Umbilical cord (tissue), 2 donors: ENCODE measurements around the gene LRRC74A. TPM values are rescaled to one million over a fixed set of nuclear protein-coding genes. Genes with fewer than 3 reads are reported as not detected.

Experiments
- DNase-seq: peaks from one replicate; pipeline ENCODE4 v3.0.0-alpha.2; 2015; ENCODE audit warnings: low spot score
- total RNA-seq: library from RNA; depleted of rRNA; stranded (reverse); fragments of >200 nt; gene quantifications from one replicate; pipeline ENCODE4 v1.2.3, GENCODE V29; 2014; ENCODE audit warnings: low replicate concordance; ENCODE audit not compliant: insufficient read depth

LRRC74A gene
- total RNA-seq, 1 donor from 2014 or later = not detected

DNA sequence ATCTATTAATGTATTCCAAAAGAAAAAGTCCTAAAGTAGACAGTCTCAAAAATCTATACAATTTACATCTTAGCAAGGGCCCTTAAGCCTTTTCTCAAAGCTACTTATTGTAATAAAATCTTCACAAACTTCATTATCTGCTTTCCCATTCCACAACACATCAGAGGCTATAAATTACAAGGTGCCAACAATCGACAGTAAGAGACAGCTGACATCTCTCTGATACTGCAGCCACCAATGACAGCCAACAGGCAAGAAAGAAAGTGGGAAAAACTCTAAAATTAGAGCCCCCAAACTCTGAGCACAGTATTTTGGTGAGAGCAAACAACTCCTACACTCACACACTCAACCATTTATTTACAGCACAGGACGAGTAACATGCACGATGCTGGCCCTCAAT, 15.7 kb upstream of the LRRC74A start:
- no peak for DNase-seq

DNA sequence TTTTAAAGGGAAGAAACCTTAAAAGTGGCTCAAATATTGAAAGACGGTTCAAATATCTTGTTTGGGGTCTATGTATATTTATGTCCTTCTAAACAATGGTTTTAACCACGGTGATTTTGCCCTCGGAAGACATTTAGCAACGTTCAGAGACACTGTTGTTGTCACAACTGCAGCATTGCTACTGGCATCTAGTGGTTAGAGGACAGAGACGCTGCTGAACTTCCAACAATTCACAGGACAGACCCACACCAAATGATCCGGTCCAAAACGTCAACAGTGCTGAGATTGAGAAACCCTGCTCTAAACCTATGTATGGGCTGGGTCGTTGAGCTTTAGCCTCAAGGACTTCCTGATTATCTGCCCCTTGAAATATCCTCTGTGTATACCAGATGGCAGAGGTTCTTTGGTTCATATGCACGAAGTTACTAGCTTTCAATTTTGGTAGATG, 15.2 kb upstream of the LRRC74A start:
- peak; percentile 42 for DNase-seq

DNA sequence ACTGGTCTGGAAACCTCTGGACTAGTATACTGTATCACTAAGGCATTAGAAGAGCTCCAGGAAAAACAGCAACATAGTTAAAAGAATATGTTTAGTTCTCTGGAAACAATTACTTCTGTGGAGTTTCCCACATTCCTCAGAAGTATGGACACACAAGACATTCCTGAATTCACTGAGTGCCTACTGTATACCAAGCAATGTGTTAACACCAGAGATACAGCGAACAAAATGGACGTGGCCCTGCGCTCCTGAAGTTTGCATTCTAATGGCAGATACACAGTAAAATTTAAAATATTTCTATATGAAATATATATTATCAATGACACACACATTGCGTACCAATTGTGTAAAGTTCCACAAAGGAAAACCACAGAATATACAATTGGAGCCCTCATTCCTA, 14.6 kb upstream of the LRRC74A start:
- no peak for DNase-seq

DNA sequence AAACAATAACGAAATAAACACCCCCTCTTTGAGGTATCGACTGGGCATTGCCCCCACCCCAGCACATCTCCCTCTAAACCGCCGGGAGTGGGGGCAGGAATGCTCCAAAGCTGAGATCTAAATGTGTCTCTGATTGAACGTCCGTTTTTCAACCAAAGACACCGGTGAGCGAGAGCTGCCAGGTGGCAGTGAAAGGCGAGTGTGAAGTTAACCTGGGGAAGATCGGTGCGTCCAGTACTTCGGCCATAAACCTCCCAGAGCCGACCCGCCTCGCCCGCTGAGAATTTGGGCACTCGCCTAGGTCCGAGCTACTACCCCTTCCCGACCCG, 14.2 kb upstream of the LRRC74A start:
- peak; percentile 7 for DNase-seq

DNA sequence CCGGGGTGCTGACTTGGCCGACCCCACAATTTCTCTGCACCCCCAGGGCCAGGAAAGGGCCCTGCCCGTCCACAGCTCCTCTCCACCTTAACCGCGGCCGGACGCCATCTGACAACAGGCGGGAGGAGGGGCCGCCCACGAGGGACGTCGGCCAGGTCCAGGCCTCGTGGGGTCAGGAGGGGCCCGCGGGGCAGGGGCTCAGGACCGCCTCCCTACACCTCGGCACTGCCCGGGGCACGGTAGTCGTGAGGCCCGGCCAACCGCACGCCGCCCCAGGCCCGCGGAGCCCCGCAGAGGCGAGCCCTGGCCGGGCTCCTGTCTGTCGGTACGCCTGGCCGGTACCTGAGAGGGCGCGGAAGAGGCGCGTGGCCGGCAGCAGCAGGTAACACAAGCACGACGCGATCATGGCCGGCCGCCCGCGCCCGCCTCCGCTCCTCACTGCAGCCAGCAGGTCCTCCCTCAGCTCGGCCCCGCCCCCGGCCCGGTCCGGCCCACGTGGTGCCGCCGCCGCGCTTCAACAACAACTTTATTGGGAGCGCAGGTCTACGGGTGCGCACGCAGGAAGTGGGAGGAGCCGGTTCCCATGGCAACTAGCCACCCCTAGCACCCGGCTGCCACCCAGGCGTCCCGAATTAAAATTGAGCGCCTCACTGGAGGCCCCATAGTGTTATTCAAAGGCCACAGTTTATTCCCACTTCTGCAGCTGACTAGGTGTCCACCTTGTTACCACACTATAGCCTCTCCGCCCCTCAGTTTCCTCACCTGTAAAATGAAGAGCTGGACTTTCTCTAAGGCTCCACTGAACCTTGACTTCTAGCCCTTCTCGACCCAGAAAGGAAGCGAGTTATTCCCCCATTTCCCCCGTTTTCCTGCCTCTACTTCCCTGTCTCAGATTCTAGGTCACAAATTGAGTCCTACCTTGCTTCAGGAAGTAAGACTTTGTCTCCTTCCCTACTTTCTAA, 13.5 kb upstream of the LRRC74A start, which contains the start of gene ANGEL1:
Gene ANGEL1 (minus strand): TSS at position 461 of the 962 bp plus-strand sequence. CDS start 55 bp downstream, at position 406.
- DNase-seq = peak; percentile 95

DNA sequence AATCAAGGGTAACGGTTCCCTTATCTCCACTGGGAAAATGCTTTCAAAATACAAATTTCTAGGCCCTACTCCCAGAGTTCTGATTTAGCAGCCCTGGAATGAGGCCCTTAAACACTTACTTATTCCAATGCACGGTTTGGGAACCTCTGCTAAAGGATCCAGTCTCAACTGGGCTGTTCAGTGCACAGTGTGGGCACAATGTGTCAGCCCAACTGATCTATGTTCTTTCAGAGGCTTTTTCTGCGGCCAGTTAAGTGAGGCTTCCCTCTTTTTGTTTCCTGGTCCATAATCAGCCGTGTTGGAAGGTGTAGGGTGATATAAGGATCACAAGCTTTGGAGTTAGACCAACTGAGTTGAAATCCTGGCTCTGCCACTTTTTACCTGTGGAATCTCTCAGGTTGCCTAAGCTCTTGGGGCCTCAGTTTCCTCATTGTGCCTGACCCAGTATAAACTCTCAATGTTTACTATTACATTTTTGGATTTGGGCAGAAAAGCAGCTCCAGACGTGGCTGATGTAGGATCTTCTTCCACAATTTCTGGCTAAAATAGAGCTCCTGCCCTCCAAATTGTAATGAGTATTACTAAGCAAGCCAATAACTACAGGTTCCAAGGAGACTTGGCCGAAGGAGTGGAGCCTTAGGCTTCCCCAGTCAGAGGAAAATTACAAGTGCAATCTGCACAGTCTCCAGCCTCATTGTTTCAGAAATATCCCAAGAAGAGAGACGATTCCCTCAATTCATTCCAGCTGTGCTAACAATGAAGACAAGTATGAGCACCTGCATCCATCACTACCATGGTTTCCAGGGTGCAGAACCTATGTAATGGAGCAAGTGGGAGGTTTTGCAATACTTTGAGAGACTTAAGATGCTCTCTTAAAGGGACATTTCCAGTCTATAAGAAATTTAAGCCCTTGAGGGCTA, 11.2 kb upstream of the LRRC74A start:
- no peak for DNase-seq

DNA sequence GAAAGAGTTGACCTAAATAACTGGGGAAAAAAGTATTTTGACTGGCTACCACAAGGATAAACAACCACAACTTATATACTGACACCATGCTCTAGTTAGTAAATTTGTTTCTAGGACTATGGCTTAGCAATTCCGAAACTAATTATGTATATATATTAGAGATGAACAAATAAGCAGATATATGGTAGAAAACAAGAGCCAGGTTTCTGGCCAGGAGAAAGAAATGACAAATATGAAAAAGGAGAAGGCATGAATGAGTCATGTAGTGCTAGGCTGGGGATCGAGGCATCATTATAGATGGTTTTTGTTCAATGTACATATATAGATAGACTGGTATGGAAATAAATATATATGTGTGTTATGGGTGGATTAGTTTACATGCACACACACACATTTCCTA, 5.5 kb upstream of the LRRC74A start:
- no peak for DNase-seq

DNA sequence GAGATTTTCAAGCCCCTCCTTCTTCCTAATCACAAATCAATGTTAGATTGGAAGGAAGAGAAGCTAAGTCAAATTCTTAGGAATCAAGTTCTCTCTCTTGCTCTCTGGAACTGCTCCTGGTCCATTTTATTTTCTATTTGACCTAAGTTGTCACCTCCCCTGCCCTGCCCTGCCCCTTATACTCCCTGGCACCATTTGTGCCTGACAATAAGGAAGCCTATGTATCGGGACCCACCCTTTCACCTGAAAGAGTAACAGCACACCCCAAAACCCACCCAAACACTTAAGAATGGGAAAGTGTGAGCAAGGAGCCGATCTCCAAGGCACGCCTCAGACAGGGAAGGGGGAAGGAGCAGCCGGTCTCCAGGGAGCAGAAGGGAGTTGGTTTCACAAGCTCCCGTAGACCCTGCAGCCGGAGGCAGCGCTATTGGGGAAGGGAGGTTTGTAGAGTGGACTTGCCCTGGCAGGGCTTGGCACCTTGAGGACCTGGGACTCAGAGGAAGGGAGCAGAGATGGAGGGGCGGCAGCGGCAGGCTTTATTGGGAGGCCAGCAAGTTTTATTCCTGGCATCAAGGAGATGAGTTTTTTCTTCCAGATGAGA, 1.6 kb downstream of the LRRC74A start:
- DNase-seq = peak; percentile 8

DNA sequence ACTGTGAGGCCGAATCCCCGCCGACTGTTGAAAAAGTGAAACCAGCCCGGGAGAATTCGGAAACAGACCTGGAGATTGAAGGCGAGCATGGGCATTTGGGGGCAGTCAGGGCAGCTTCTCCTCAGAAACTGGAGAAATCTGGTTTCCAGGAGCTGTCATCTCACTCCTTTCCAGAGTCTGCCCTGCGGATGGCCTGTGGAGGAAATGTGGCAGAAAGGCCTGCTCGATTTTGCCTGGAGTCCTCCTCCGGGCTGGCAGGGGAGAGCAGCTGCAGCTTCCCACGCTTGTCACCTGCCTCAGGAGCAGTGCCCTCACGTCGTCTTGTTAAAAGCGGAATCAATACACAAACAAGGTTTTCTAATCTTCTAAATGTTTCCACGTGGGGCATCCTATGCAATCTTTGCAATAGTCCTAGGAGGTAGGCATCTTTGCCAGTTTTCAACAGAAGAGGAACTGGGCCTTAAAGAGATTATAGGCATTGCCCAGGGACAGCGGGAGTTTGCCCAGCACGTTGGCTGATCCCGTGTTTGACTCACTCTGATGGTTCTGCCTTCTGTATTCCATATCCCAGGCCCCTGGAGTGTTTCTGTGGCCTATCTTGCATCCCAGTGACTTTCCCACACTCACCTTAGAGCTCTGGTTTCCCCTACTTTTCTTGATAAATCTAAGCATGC, 2.3 kb downstream of the LRRC74A start:
- DNase-seq = peak; percentile 19

DNA sequence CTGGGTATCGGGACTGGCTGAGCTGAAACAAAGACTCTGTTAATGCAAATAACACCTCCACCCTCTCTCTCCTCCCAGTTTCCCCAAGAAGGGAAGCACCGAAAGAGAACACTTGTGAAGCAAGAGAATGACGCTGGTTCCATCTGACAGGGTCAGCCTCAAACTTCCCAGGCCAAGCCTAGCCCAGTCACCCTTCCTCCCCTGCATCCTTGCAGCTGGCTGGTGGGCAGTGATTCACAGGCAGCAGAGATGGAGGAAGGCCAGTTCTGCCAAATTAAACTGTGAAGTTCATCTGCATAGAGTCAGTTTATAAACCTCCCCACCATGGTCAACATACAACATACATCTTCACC, 2.8 kb downstream of the LRRC74A start:
- DNase-seq = no peak

DNA sequence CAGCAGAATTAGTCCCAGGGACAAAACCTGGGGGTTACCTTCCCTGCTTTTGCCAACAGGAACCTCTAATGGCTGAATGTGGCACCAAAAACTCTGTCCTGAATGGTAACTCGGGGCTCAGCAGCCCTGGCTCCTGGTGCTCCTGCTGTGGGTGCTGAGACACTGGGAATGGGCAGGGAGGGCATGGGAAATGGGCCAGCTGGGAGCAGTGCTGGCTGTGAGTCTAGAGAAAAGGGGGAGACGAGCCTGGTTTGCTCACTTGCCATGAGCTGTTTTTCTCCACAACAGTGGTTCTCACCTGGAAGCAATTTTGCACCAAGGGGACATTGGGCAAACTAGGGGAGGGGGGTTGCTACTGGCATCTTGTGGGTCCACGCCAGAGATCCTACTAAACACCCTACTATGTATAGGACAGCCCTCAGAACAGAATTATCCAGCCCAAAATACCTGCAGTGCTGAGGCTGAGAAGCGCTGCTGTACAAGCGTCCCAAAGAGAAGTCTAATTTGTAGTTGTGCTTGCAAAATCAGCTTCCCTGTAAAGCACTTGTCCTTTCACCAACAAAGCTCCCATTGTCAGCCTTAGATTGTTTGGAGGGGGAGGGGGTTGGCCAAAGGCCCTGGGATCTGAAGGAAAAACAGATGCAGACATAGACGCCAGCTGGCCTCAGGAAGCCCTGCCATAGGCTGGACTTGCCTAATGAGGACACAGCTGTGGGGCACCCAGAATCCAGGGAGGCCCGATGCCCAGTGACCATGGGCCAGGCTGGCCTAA, 3.6 kb downstream of the LRRC74A start:
- no peak for DNase-seq

DNA sequence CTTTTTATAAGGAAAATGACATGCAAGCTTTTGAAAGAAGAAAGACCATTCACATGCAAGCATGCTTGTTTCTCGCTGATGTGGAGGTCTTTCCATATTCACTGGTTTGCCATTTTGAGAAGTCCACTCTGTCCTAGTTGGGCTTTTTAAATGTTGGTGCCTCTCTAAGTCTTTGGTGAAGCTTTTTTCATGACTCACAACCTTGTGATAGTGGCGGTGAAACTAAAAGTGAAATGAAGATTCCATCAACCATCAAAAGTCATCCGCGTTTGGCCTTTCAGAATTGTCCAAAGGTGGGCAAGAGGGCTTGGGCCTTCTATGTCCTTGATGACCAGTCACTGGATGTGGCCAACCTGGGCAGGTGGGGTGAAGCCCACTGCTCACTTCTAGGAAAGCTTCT, 4.3 kb downstream of the LRRC74A start:
- no peak for DNase-seq

DNA sequence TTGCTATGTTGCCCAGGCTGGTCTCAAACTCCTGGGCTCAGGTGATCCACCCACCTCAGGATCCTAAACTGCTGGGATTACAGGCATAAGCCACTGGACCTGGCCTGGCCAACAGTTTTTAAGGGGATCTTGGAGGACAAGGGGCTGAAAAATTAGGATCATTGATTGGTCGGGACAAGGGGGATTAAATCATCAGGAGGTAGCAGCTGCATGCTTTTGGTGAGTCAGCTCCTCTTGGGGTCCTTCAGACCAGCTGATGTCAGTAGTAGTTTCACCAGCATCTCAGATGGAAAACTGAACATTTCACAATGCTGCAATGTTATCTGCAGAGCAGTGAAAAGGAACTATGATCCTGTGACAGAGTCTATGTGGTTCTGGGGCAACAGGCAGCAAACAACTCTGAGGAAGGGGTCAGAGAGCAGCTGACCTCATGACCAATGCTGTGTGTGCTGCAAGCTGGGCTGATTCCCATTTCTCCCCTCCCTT, 6.3 kb downstream of the LRRC74A start:
- peak; percentile 15 for DNase-seq

DNA sequence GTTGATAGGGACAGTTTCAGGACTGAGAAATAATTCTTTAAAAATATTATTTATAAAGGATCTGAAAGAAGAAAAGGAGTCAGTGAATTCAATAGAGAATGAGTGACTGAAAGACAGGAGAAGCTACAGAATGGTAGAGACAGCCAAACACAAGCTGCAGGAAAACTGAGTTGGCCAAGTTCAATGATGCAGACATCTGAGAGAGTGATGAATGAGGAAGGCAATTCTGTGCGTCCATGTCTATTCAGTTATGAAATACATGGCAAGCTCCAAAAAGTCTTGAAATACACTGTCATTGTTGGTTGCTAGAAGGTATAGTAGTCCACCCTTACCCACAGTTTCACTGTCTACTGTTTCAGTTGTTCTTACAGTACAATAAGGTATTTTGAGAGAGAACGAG, 6.8 kb downstream of the LRRC74A start:
- DNase-seq = no peak

DNA sequence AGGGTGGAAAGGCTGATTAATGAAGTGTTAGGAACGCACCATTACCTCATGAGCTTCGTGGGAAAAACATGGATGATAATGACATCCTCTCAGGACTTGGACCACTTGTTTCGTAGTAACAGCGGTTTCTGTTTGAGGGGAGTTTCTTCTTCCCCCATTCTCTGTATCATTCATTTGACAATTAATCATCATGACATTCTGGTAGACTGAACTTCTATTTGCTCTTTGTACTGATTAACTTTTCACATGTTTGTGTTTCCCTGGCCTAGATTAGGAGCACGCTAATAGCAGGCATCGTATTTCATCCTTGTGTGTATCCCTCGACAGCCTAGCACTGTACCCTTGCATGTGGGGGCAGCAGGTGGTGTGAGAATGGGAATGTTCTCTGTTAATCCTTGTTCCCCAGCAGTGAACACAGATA, 8.0 kb downstream of the LRRC74A start:
- DNase-seq = no peak

DNA sequence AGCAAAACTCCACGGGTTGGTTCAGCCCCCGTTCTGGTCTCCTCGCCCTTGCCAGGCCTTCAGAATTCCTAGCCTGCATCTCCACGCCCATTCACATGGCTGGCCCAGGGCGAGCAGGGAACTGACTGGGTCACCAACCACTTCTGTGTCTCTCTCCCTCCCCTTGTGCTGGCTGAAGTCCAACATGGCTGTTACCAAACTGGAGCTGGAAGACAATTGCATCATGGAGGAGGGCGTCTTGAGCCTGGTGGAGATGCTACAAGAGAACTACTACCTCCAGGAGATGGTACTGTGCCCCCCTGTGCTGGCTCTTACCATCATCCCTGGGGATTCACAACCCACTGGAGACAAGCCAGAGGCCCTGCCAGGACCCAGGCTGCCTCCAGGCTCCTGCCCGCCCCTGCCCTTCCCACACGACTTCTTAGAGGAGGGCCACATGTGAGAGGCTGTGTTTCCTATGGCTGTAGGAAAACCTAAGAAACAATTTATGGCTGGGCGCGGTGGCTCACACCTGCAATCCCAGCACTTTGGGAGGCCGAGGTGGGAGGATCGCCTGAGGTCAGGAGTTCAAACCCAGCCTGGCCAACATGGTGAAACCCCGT, 9.9 kb downstream of the LRRC74A start:
- DNase-seq = no peak

DNA sequence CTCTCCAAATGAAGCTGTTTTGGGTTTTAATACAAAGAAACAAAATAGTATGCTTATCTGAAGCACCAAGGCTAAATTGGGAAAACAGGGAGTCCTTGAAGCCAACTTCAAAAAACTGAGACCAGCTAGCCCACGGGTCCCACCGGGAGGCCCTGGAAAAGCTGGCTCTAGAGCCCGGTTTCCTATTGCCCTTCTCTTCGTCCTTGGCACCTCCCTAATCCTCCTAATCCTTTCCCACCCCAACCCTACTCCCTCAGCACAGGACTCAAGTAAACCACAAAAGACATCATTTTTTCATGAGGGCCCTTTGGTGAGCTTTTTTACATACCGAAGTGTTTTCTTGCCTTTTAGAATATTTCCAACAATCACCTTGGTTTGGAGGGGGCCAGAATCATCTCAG, 11.3 kb downstream of the LRRC74A start:
- no peak for DNase-seq

DNA sequence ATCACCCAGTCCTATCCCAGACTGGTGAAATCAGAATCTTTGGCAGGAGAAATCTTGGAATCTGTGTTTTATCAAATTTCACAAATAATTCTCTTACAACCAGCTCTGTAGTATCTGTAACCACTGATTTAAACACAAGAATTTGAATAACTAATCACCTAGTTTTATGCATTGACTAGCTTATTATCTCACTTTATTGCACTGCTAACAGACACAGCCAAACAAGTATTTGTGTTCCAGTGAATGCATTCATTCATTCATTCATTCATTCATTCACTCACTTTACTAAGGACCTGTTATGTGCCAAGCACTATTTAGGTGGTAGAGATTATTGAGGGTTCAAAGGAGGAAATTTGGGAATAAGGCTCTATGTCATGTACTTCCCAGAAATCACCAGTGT, 16.2 kb downstream of the LRRC74A start:
- no peak for DNase-seq

DNA sequence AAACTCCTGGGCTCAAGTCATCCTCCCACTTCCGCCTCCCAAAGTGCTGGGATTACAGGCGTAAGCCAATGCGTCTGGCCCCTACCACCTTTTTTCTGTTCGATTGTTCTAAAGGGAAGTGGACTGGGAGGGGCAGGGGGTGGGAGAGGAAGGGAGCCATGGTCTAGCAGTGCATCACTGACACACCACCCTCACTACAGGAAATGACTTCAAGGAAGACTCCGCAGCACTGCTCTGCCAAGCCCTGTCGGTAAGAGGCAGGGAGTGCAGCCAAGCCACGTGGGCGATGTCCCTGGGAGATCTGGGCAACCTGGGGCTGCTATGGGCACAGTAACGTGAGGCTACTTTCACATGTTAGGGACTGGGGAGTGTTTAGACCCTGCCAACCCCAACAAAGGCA, 18.0 kb downstream of the LRRC74A start:
- DNase-seq = peak; percentile 34
